ENCODE results near the gene STK25. TPM values are rescaled to one million over a fixed set of nuclear protein-coding genes. Genes with fewer than 3 reads are reported as not detected.
"Not testable (repeated sequence)": the region's sequence is repeated elsewhere in the genome, so short reads cannot be mapped to it uniquely, and the experiment has no call there.

The STK25 gene
- polyA plus RNA-seq, 1 donor (not counting 4 experiments of a cell fraction or from before 2014, with no cell fraction given) = 242 TPM

DNA sequence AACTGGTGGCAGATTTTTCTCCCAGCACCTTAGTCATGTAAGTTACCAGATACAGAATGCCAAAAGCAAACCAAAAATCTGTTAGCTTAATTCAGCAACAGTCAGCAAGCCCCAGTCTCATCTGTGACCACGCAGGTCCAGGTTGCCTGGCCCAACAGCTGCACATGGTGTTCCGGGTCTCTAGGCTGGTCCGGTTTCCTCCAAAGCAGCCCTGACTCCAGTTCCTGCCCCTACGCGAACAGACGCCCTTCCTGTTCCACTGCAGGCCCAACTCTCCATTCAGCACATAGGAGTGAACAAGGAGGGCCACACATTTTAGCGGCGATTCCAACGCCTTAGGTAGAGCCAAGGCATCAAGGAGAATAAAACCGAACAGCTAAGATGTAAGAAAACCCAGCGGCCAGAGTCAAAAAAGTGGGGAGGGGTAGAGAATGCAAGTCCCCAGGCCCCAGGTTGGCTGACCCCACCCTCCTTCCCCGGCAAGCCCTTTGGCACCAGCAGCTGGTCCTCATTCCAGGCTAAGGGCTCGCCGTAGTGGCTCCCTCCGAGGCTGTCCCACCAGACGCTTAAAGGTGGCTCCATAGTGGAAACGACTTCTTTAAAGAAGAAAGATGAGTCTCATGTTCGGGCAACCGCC, 1.5 kb downstream of the STK25 start:
- H3K9ac ChIP-seq (ENCODE audit: control insufficient read depth, extremely low read depth, insufficient read depth, low read length) = peak overlapping the region; percentile 71
- H3K79me2 ChIP-seq (ENCODE audit: control insufficient read depth, insufficient read depth, low read length) = peaks cover 53% of the 10 kb centered on the region
- H3K4me2 ChIP-seq (ENCODE audit: control insufficient read depth, extremely low read depth, insufficient read depth, low read depth, low read length) = peak overlapping the region; percentile 89
- no peaks in the 10 kb centered on the region for H3K9me3 ChIP-seq (ENCODE audit: control insufficient read depth, low read depth, low read length)
- peaks cover 21% of the 10 kb centered on the region for H4K20me1 ChIP-seq (ENCODE audit: control insufficient read depth, extremely low read depth, insufficient read depth, low read length)
- DNase-seq (ENCODE audit: low read depth, low spot score) (no peak), FAIRE-seq (no peak)
- no peak overlapping the region for H2AFZ ChIP-seq (ENCODE audit: control insufficient read depth, low read length)
- peaks cover 0 to 15% of the 10 kb centered on the region in 2 experiments for H3K36me3 ChIP-seq (ENCODE audit: control insufficient read depth in 2 of 2, extremely low read depth in 1 of 2, insufficient read depth in 2 of 2, low read length in 2 of 2)
- H3K9me1 ChIP-seq (ENCODE audit: control insufficient read depth, extremely low read depth, insufficient read depth, low read length) = no peaks in the 10 kb centered on the region
- no peaks in the 10 kb centered on the region for H3K27me3 ChIP-seq (ENCODE audit: control insufficient read depth, extremely low read depth, insufficient read depth, low read length)
- dilution Hi-C loops (cut with MboI; ENCODE audit: extremely low pct_ligation_motif_present, low sequenced_read_pairs) = no loop called here
- TF ChIP-seq, protein P1, sequence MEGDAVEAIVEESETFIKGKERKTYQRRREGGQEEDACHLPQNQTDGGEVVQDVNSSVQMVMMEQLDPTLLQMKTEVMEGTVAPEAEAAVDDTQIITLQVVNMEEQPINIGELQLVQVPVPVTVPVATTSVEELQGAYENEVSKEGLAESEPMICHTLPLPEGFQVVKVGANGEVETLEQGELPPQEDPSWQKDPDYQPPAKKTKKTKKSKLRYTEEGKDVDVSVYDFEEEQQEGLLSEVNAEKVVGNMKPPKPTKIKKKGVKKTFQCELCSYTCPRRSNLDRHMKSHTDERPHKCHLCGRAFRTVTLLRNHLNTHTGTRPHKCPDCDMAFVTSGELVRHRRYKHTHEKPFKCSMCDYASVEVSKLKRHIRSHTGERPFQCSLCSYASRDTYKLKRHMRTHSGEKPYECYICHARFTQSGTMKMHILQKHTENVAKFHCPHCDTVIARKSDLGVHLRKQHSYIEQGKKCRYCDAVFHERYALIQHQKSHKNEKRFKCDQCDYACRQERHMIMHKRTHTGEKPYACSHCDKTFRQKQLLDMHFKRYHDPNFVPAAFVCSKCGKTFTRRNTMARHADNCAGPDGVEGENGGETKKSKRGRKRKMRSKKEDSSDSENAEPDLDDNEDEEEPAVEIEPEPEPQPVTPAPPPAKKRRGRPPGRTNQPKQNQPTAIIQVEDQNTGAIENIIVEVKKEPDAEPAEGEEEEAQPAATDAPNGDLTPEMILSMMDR (optimal IDR thresholded peaks at IDR 0.05 in 1 of 3, IDR thresholded peaks at IDR 0.05 in 1 of 3, conservative IDR thresholded peaks at IDR 0.05 in 1 of 3; ENCODE audit: extremely low read depth in 1 of 3, insufficient read depth in 2 of 3, low read length in 3 of 3) = no peak
- TF ChIP-seq EZH2 (IDR thresholded peaks at IDR 0.05; ENCODE audit: low read length) = no peak
- no peak overlapping the region for H3K27ac ChIP-seq (ENCODE audit: control insufficient read depth, insufficient read depth, low read length)
- H3K4me3 ChIP-seq (ENCODE audit: control insufficient read depth in 2 of 3, extremely low read depth in 1 of 3, insufficient read depth in 2 of 3, low read depth in 1 of 3, low read length in 3 of 3) = peak overlapping the region; percentile 79 to 87 (median 84)
- H3K4me1 ChIP-seq (ENCODE audit: control insufficient read depth, extremely low read depth, insufficient read depth, low read length) = peaks cover 13% of the 10 kb centered on the region

DNA sequence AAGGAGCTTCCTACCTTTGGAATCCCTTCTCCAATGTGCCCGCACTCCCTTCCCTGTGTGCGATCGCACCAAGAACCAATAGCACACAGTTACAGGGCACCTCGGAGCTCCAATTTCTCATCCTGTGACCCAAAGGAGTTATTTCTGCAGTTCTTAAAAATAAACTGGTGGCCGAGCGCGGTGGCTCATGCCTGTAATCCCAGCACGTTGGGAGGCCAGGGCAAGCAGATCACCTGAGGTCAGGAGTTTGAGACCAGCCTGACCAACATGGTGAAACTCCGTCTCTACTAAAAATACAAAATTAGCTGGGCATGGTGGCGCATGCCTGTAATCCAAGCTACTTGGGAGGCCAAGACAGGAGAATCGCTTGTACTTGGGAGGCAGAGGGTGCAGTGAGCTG, 2.1 kb downstream of the STK25 start:
- H3K27me3 ChIP-seq (ENCODE audit: control insufficient read depth, extremely low read depth, insufficient read depth, low read length); FAIRE-seq; dilution Hi-C loops (cut with MboI; ENCODE audit: extremely low pct_ligation_motif_present, low sequenced_read_pairs); H3K27ac ChIP-seq (ENCODE audit: control insufficient read depth, insufficient read depth, low read length); H3K9ac ChIP-seq (ENCODE audit: control insufficient read depth, extremely low read depth, insufficient read depth, low read length); H2AFZ ChIP-seq (ENCODE audit: control insufficient read depth, low read length); H3K4me3 ChIP-seq (ENCODE audit: control insufficient read depth in 2 of 3, extremely low read depth in 1 of 3, insufficient read depth in 2 of 3, low read depth in 1 of 3, low read length in 3 of 3); H3K9me1 ChIP-seq (ENCODE audit: control insufficient read depth, extremely low read depth, insufficient read depth, low read length); DNase-seq (ENCODE audit: low read depth, low spot score); H3K9me3 ChIP-seq (ENCODE audit: control insufficient read depth, low read depth, low read length): not testable (repeated sequence)
- Histone ChIP-seq H4K20me1 (ENCODE audit: control insufficient read depth, extremely low read depth, insufficient read depth, low read length) (peaks cover 21% of the 10 kb centered on the region), H3K36me3 (ENCODE audit: control insufficient read depth in 2 of 2, extremely low read depth in 1 of 2, insufficient read depth in 2 of 2, low read length in 2 of 2) (peaks cover under 1 to 15% of the 10 kb centered on the region in 2 experiments), H3K4me2 (ENCODE audit: control insufficient read depth, extremely low read depth, insufficient read depth, low read depth, low read length) (peak overlapping the region; percentile 89), H3K79me2 (ENCODE audit: control insufficient read depth, insufficient read depth, low read length) (peaks cover 55% of the 10 kb centered on the region), H3K4me1 (ENCODE audit: control insufficient read depth, extremely low read depth, insufficient read depth, low read length) (peaks cover 13% of the 10 kb centered on the region)

- TF ChIP-seq EZH2 (IDR thresholded peaks at IDR 0.05; ENCODE audit: low read length) = no peak
- TF ChIP-seq, protein P1 (optimal IDR thresholded peaks at IDR 0.05 in 1 of 3, IDR thresholded peaks at IDR 0.05 in 1 of 3, conservative IDR thresholded peaks at IDR 0.05 in 1 of 3; ENCODE audit: extremely low read depth in 1 of 3, insufficient read depth in 2 of 3, low read length in 3 of 3) = no peak
- Histone ChIP-seq H3K4me2 (ENCODE audit: control insufficient read depth, extremely low read depth, insufficient read depth, low read depth, low read length) (no peak overlapping the region), H3K36me3 (ENCODE audit: control insufficient read depth in 2 of 2, extremely low read depth in 1 of 2, insufficient read depth in 2 of 2, low read length in 2 of 2) (peaks cover 3 to 17% of the 10 kb centered on the region in 2 experiments), H4K20me1 (ENCODE audit: control insufficient read depth, extremely low read depth, insufficient read depth, low read length) (peaks cover 21% of the 10 kb centered on the region), H3K9me3 (ENCODE audit: control insufficient read depth, low read depth, low read length) (no peaks in the 10 kb centered on the region), H3K4me1 (ENCODE audit: control insufficient read depth, extremely low read depth, insufficient read depth, low read length) (peaks cover 13% of the 10 kb centered on the region), H3K4me3 (ENCODE audit: control insufficient read depth in 2 of 3, extremely low read depth in 1 of 3, insufficient read depth in 2 of 3, low read depth in 1 of 3, low read length in 3 of 3) (no peak overlapping the region), H3K27me3 (ENCODE audit: control insufficient read depth, extremely low read depth, insufficient read depth, low read length) (no peaks in the 10 kb centered on the region), H3K9me1 (ENCODE audit: control insufficient read depth, extremely low read depth, insufficient read depth, low read length) (no peaks in the 10 kb centered on the region), H3K27ac (ENCODE audit: control insufficient read depth, insufficient read depth, low read length) (no peak overlapping the region), H3K79me2 (ENCODE audit: control insufficient read depth, insufficient read depth, low read length) (peaks cover 58% of the 10 kb centered on the region), H3K9ac (ENCODE audit: control insufficient read depth, extremely low read depth, insufficient read depth, low read length) (no peak overlapping the region), H2AFZ (ENCODE audit: control insufficient read depth, low read length) (no peak overlapping the region)
- FAIRE-seq = no peak
- dilution Hi-C loops (cut with MboI; ENCODE audit: extremely low pct_ligation_motif_present, low sequenced_read_pairs) = no loop called here
- no peak for DNase-seq (ENCODE audit: low read depth, low spot score)
These were observed 2.6 kb downstream of the STK25 start for GRCh38 chr2:241505781-241506201.

All from keratinocyte (primary cell).